CD4-positive, alpha-beta T cell treated with Interleukin-1 beta for 1 hour (primary cell): ENCODE data around the gene GNAO1.
A peak's percentile ranks its signal among the peaks of the same experiment; 100 is the strongest.

Experiments
- DNase-seq, 2 donors: peaks; one replicate each; pipeline ENCODE4 v3.0.0-alpha.2; 2020 to 2022

The GNAO1 gene

GRCh38 chr16:56244612-56245011, 53.3 kb downstream of the GNAO1 start:
- no peak for DNase-seq

GRCh38 chr16:56245197-56245596, 53.9 kb downstream of the GNAO1 start:
- no peak for DNase-seq

- DNase-seq = no peak
These were observed 54.9 kb downstream of the GNAO1 start for GRCh38 chr16:56246051-56246817.

- DNase-seq = no peak
These were observed 55.7 kb downstream of the GNAO1 start for GRCh38 chr16:56247018-56247417.

- DNase-seq = no peak
These were observed 56.5 kb downstream of the GNAO1 start for GRCh38 chr16:56247808-56248207.

- DNase-seq = no peak
These were observed 61.5 kb downstream of the GNAO1 start for GRCh38 chr16:56252835-56253234.

GRCh38 chr16:56255904-56256303, 64.6 kb downstream of the GNAO1 start:
- no peak for DNase-seq

GRCh38 chr16:56257239-56257638, 66.0 kb downstream of the GNAO1 start:
- DNase-seq = no peak

- DNase-seq = no peak
These were observed 66.5 kb downstream of the GNAO1 start for GRCh38 chr16:56257666-56258342.

GRCh38 chr16:56258508-56259424, 67.5 kb downstream of the GNAO1 start:
- DNase-seq = no peak

GRCh38 chr16:56259425-56259779, 68.1 kb downstream of the GNAO1 start:
- no peak for DNase-seq

GRCh38 chr16:56260378-56261160, 69.3 kb downstream of the GNAO1 start:
- no peak for DNase-seq

GRCh38 chr16:56261656-56262055, 70.4 kb downstream of the GNAO1 start:
- no peak for DNase-seq

GRCh38 chr16:56262148-56262547, 70.9 kb downstream of the GNAO1 start:
- peak; percentile 50 to 74 for DNase-seq

- no peak for DNase-seq
These were observed 71.4 kb downstream of the GNAO1 start for GRCh38 chr16:56262551-56263245.

GRCh38 chr16:56263711-56264608, 72.7 kb downstream of the GNAO1 start:
- DNase-seq = no peak

- DNase-seq = no peak
These were observed 73.3 kb downstream of the GNAO1 start for GRCh38 chr16:56264609-56264972.

GRCh38 chr16:56265184-56265583, 73.9 kb downstream of the GNAO1 start:
- DNase-seq = no peak

GRCh38 chr16:56265746-56266145, 74.5 kb downstream of the GNAO1 start:
- DNase-seq = no peak

- no peak for DNase-seq
These were observed 75.6 kb downstream of the GNAO1 start for GRCh38 chr16:56266641-56267607.
